GM12873 (cell line): ENCODE measurements around the gene UBA52.

Experiments
- TF ChIP-seq, protein P1 (sequence below): IDR thresholded peaks from 2 replicates; pipeline ENCODE4 v1.5.1; 2012; ENCODE audit warnings: low read depth, mild to moderate bottlenecking, moderate library complexity, low read length, control low read depth; ENCODE audit not compliant: insufficient read depth; ENCODE audit errors: missing control alignments

Gene UBA52

DNA sequence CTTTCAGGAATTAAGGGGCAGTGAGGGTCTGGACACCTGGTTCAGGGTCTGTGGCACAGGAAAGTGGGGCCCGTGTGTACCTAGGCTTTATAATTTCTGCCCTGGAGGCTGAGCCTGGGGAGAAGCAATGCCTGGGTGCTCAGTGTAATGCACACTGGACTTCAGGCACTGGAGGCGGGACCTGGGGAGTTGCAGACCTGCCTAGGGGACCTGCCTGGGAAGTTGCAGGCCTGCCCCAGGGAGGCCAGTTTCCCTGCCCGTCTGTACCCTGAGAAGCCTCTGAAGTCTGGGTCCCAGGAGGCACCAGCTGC lies 38.5 kb downstream of the UBA52 start:
- TF ChIP-seq, protein P1, sequence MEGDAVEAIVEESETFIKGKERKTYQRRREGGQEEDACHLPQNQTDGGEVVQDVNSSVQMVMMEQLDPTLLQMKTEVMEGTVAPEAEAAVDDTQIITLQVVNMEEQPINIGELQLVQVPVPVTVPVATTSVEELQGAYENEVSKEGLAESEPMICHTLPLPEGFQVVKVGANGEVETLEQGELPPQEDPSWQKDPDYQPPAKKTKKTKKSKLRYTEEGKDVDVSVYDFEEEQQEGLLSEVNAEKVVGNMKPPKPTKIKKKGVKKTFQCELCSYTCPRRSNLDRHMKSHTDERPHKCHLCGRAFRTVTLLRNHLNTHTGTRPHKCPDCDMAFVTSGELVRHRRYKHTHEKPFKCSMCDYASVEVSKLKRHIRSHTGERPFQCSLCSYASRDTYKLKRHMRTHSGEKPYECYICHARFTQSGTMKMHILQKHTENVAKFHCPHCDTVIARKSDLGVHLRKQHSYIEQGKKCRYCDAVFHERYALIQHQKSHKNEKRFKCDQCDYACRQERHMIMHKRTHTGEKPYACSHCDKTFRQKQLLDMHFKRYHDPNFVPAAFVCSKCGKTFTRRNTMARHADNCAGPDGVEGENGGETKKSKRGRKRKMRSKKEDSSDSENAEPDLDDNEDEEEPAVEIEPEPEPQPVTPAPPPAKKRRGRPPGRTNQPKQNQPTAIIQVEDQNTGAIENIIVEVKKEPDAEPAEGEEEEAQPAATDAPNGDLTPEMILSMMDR = no peak

DNA sequence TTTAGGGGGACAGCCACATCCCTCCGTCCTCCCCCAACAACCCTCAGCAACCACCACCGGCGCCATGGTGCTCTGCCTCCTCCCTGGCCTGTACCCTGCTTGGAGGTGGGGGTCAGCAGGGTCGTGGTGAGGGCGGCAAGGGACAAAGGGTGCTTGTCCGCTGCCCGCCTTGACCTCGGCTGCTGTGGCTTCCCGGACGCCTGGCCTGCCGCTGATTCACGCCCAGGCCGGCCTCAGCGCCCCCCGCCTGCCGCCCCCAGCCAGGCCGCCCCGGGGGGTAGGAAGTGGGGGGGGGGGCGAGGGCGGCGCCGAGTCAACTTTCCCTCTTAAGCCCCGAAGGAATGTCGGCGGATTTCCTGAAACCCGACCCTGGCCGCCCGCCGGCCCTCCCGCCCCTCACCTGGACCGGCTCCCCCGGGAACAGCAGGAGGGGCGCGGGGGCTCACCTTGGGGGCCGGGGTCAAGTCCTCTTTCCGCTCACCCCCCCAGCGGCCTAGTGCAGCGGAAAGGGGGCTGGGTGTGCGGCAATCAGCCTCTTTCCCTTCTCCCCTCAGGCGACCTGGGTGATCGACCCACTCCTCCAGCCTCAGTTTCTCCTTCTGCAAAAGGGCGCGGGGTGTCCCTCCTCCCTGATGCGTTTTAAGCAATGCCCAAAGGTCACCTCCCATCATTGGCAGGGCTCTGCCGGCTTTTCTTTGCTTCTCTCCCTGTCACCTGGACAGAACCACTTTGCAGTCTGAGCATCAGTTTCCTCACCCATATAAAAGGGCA lies 39.1 kb downstream of the UBA52 start:
- TF ChIP-seq, protein P1 = no peak

DNA sequence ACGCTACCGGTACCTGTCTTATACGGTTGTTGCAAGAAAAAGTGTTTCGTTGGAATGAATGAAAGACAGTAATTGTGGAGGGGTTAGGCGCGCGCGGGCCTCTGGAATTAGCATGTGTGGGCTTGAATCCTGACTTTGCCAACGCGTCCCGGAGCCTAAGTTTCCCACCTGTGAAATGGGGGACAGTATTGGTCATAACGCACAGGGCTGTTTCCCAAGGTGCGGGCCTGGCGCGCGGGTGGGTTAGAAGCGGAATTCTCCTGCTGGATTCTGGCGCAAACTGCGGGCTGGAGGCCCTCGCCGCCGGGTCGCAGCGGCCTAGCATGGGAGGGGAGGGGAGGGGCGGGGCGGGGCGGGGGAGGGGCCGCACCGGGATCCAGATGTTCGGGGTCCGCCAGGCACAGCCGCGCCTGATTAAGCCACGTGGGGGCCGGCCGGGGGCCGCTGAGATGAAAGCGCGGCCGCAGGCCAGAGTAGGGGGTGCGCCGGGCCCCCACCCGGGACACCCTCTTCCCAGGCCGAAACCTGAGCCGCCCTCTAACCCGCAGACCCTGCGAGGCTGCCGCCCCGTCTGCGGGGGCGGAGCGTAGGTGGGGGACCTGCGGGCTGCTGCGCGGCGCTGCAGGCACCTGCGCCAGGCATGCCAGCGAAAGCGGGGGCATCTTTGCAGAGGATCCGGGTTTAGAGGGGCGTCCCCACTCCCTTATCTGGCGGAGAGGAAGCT lies 39.8 kb downstream of the UBA52 start:
- TF ChIP-seq, protein P1 = no peak

DNA sequence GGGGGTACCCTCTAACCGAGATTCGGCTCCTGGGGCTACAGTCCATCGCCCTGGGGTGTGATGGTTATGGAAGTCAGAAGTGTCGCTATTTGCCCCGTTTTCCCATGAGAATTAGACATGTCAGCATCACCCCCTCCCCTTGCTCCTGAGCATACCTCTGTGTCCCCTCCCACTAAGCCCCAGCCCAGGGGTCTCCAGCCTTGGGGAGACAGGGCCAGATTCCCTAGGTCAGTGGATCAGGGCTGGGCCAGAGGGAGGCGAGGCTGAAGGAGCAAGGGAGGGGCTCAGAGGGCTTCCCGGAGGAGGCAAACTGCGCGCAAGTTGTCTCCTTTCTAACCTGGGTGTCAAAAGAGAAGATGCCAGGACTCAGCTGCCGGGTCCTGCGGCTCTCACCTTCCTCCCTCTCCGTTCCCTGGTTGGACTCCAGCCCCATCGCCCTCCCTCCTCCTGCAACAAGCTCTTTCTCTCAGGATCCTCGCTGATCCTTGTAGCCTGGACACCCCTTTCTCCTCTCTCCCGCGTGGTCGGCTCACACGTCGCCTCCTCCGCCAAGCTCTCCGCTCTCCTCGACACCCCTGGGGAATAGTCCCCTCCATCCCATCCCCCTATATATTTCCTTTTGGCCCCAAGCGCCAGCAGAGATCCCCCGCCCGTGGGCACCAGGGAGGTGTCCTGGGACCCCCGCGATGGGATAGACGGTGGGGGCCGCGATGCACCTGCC lies 40.6 kb downstream of the UBA52 start:
- TF ChIP-seq, protein P1 = no peak

DNA sequence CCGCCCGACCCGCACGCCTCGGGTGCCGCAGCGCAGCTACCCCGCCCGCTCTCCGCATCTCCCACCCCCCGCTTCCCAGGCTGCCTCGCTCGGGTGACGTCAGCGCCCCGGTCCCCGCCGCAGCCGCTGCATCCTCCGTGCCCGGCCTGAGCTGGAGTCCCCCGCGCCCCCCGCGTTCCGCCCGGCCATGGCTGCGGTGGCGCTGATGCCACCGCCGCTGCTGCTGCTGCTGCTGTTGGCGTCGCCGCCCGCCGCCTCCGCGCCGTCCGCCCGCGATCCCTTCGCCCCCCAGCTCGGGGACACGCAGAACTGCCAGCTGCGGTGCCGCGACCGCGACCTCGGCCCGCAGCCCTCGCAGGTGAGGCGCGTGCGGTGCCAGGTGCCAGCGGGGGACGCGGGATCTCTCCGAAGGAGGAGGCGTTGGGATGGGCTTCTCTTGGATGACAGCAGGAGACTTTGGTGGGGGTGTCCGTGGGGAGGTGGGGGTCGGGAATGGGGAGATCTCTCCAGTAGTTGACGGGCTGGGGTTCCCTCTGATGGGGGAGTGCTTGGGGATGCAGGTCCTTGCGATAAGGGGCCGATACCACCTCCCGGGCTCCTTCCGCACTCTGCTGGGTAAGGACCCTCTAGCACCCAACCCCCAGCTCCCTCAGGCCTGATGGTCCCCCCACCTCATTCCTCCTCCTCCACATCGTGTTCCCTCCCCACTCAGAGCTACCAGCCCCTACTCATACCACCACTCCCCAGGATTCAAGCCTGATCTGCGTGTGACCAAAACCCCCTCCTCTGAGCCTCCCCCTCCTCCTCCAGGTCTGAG lies 41.3 kb downstream of the UBA52 start, which contains the start of gene TMEM59L:
Gene TMEM59L (plus strand): TSS at position 99 of the 817 bp plus-strand sequence. CDS start 89 bp downstream, at position 188.
- TF ChIP-seq, protein P1 = no peak

DNA sequence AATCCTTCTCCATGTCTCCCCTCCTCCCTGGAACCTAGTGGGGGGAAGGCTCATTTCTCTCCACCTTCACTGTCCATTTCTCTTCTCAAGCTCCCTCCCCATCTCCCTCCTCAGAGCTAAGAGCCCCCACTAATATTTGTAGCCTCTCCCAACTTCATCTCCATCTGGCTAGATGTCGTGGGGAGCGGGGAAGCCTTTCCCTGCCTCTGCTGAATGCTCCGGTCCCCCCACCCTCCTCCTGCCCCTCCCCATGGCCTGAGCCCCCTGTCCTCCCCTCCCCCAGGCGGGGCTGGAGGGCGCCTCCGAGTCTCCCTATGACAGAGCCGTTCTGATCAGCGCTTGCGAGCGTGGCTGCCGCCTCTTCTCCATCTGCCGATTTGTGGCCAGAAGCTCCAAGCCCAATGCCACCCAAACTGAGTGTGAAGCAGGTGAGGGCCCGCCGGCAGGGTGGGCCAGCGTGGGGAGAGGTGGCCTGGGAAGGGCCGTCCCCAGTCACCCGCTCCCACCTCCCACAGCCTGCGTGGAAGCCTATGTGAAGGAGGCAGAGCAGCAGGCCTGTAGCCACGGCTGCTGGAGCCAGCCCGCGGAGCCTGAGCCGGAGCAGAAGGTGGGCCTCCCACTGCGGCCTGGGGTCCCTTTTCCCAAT lies 42.1 kb downstream of the UBA52 start:
- TF ChIP-seq, protein P1 = no peak
